ENCODE results near the gene CYP1A1.

- TF ChIP-seq, protein P1, sequence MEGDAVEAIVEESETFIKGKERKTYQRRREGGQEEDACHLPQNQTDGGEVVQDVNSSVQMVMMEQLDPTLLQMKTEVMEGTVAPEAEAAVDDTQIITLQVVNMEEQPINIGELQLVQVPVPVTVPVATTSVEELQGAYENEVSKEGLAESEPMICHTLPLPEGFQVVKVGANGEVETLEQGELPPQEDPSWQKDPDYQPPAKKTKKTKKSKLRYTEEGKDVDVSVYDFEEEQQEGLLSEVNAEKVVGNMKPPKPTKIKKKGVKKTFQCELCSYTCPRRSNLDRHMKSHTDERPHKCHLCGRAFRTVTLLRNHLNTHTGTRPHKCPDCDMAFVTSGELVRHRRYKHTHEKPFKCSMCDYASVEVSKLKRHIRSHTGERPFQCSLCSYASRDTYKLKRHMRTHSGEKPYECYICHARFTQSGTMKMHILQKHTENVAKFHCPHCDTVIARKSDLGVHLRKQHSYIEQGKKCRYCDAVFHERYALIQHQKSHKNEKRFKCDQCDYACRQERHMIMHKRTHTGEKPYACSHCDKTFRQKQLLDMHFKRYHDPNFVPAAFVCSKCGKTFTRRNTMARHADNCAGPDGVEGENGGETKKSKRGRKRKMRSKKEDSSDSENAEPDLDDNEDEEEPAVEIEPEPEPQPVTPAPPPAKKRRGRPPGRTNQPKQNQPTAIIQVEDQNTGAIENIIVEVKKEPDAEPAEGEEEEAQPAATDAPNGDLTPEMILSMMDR (IDR thresholded peaks at IDR 0.05), result no peak
- TF ChIP-seq EP300 (IDR thresholded peaks at IDR 0.05) (no peak), POLR2A (IDR thresholded peaks at IDR 0.05) (no peak)
Measured at GRCh38 chr15:74773731-74774252, 48.5 kb upstream of the CYP1A1 start.

Measured in stomach (tissue), 4 donors.